ENCODE measurements around the gene WDR4.
A peak's percentile ranks its signal among the peaks of the same experiment; 100 is the strongest.
"Not testable (repeated sequence)": the region's sequence is repeated elsewhere in the genome, so short reads cannot be mapped to it uniquely, and the experiment has no call there.

Gene WDR4, protein sequence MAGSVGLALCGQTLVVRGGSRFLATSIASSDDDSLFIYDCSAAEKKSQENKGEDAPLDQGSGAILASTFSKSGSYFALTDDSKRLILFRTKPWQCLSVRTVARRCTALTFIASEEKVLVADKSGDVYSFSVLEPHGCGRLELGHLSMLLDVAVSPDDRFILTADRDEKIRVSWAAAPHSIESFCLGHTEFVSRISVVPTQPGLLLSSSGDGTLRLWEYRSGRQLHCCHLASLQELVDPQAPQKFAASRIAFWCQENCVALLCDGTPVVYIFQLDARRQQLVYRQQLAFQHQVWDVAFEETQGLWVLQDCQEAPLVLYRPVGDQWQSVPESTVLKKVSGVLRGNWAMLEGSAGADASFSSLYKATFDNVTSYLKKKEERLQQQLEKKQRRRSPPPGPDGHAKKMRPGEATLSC

DNA sequence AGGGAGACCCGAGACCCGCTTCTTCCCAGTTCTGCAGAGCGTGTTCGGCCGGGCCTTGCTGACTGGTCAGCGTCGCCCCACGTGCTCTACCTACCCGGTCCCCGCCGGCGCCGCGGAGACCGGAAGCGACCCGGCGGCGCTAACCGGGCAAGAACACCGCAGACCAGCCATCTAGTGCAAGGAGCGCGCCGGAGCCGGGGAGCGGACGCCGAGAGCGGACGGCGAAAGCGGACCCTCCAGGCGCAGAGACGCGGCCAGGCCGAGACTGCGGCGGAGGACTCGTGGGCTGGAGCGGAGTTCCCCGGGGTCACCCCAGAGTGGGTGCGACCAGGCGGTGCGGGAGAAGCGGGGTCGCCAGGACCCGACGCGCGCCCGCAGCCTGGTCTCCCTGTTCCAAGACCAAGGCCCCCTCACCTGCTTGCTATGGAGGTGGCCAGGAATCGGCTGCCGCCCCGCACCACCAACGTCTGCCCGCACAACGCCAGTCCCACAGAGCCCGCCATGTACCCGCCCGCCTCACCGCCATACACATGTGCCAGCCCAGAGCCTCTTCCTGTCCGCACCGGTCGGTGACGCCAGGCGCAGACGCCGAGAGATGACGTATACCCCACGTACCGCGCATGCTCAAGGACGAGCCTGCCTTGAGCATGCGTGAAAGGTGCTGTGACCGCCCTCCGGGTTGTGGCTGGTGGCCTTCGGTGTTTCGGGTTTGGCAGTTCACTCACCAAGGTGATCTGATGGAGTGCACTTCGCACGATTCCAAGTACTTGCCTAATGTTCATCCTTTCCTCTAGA, at the start of gene WDR4:
Gene WDR4 (minus strand): TSS at position 547 of the 795 bp plus-strand sequence. CDS start 44 bp downstream, at position 503.
- peak; percentile 79 to 98 (median 95) for DNase-seq

DNA sequence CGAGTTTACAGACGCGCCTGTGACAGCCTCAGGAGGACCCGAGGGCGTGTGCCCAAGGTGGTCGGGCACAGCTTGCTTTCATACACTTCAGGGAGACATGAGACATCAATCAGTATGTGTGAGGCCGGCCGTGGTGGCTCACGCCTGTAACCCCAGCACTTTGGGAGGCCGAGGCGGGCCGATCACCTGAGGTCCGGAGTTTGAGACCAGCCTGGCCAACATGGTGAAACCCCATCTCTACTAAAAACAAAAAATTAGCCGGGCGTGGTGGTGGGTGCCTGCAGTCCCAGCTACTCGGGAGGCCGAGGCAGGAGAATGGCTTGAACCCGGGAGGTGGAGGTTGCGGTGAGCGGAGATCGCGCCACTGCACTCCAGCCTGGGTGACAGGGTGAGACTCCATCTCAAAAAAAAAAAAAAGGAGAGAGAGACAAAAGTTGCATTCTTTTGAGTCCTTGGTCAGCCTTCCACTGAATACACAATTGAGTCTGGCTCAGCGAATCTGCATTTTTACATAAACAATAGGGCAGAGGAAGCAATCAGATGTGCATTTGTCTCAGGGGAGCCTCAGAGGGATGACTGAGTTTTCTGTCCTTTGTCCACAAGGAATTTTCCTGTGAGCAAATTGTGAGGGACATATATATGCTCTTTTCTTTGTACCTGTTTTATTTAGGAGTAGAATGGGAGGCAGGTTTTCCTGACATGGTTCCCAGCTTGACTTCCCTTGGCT, 48.3 kb upstream of the WDR4 start:
- DNase-seq, result not testable (repeated sequence)

DNA sequence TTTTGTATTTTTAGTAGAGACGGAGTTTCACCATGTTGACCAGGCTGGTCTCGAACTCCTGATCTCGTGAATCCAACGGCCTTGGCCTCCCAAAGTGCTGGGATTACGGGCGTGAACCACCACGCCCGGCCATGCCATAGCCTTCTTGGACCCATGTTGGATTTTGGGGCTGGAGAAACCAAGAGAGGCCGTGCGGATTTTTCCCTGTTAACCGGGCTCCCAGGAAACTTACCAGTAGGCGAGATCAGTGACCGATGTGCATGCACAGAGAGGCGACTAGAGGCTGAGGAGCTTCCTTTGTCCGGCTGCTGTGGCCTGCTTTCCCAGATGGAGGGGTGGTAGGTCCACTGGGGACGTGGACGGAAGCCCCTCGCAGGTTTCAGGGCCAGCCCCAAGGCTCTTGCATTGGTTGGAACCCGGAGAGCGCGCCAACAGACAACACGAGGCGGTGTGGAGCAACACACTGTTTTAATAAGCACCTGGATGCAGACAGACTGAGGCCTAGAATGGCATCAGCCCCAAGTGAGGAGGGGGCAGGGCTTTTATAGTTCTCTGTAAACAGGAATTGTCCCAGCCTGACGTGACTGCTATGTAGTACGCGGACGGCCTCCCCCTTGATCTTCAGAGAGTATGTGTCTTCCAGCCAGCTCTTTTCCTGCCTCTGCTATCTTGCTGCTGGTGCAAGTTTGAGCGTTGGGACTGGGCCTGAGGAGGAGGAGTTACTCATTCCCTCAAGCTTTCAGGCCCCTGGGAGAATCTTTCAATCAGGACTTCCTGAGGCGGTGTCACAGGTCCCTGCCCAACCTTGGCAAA, 46.0 kb upstream of the WDR4 start, which contains the start of gene ERVH48-1:
Gene ERVH48-1 (minus strand): TSS at position 517 of the 813 bp plus-strand sequence. CDS start 6,624 bp downstream, outside the sequence.
- DNase-seq, result no peak

DNA sequence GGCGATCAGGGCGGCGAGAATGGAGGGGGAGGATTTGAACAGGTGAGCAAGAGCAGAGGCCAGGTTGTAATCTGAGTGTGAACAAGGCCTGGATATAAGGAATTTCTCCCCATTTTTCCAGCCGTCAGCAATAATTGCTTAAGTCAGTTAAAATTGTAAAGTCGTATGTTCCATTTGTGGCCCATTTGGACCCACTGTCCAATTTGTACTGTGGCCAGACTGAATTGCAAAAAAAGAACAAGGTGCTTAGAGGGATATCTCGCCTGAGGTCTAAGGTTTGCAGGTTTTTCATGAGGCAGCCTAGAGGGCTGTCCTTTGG, 45.1 kb upstream of the WDR4 start:
- DNase-seq, result no peak

DNA sequence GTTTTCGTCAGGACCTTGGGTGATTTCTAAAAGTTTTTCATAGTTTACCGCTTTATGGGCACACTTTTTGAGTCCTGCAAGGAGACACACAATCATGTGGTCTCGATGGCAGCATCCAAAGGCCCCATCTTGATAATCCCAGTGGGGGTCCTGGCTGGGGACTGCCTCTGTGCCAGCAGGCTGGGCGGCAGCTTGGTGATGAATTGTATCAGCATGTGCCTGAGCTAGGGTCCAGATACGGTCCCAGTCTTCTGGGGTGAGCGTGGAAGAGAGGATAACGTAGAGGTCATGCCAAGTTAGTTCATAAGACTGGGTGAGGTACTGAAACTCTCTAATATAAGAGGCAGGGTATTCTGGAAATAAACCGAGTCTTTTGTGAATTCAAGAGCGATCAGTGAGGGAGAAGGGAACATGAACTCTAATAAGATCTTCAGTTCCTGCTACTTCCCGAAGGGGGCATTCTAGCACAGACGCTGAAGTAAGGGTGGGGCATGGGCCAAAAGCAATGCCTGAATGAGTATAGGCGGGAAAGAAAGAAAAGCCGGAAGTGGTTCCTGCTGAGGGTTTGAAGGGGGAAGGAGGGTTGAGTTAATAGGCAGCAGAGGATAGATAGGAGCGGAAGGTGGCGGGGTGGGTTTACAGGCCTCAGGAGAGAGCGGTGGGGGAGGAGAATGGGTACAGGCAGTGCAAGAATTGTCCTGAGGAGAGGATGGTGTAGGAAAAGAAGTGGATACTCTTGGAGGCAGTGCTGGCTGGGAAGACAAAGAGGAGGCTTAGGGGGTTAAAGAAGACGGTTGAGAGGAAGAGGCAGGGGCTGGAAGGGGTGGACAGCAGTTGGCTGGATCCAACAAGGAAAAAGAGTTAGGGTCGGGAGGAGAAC, 44.5 kb upstream of the WDR4 start:
- peak in 11 of 14 donors; percentile 19 to 66 (median 51) for DNase-seq

DNA sequence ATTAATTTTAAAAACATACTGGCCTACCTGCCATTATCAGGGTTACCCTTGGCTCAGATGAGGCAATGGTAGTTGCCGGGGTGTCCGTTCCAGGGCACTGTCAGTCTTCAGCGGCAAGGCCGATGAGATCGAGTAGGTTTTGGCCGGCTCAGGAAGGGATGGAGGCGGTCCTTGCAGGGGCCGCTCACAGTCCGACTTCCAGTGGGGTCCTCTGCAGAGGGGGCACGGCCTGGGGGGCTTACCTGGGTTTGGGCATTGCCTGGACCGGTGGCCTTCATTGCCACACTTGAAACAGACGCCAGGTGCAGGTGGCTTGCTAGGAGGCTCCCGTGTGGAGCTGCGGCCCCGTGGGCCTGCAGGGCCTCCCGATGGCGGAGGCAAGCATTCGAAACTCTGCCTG, 43.6 kb upstream of the WDR4 start:
- no peak for DNase-seq

DNA sequence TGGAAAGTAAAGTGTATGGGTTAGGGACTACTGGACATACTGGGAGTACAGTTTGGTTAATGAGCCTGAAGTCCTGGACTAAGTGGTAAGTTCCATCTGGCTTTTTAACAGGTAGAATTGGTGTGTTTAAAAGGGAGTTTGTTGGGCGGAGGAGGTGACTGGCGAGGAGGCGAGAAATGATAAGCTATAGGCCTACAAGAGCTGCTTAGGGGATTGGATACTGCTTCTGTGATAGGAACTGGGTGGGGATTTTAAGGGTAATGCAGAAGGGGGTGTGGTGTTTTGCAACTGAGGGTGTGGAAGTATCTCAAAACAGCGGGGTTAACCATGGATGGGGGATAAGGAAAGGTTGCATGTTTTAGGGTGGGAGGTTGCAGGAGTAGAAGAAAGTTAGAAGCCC, 42.6 kb upstream of the WDR4 start:
- DNase-seq, result no peak

DNA sequence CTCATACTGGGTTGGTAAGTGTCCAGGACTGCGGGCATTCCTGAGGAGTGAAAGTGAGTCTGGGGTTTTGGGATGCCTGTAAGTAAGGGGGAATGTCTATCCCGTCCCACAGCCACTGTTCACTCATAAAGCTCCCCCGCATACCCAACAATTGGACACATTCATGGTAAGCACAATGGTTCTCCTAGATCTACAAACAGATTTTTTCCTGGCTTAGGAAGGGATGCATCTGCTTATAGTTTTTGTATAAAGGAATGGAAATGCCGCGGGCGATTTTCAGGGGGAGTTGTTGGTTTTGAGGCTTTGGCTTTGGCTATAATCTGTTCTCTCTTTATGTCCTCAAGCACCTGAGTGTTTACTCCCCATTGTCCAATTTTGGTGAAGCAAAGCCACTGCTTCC, 39.0 kb upstream of the WDR4 start:
- no peak for DNase-seq

DNA sequence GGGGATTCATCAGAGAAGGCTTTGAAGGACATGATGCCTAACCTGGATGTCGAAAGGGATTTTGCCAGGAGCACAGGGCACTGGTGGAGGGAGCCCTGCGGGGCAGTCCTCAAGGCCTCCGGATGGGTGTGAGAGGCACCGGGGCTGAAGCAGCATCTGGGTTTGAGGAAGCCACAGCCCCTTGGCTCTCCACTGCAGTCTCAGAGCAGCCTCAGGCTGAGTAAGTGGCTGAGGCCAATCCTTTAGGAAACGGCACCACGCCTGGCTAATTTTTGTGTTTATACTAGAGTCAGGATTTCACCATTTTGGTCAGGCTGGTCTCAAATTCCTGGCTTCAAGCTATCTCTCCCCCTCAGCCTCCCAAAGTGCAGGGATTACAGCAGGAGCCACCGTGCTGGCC, 34.1 kb upstream of the WDR4 start:
- no peak for DNase-seq

DNA sequence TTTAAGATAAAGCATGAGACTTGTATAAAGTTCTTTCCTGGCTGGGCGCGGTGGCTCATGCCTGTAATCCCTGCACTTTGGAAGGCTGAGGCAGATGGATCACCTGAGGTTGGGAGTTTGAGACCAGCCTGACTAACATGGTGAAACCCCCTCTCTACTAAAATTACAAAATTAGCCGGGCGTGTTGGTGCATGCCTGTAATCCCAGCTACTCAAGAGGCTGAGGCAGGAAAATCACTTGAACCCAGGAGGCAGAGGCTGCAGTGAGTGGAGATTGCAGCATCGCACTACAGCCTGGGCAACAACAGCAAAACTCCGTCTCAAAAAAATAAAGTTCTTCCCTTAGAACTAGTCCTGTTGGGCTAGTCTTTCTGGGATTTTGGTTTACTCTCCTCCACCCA, 32.6 kb upstream of the WDR4 start:
- DNase-seq, result not testable (repeated sequence)

DNA sequence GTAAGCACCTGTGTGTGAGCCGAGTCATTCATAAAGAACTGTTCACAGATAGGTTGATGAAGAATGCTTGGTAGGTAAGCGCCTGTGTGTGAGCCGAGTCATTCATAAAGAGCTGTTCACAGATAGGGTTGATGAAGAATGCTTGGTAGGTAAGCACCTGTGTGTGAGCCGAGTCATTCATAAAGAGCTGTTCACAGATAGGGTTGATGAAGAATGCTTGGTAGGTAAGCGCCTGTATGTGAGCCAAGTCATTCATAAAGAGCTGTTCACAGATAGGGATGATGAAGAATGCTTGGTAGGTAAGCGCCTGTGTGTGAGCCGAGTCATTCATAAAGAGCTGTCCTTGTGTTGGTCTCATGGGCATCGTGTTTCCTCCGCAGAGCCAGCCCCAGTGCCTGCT, 29.1 kb upstream of the WDR4 start:
- DNase-seq, result not testable (repeated sequence)

DNA sequence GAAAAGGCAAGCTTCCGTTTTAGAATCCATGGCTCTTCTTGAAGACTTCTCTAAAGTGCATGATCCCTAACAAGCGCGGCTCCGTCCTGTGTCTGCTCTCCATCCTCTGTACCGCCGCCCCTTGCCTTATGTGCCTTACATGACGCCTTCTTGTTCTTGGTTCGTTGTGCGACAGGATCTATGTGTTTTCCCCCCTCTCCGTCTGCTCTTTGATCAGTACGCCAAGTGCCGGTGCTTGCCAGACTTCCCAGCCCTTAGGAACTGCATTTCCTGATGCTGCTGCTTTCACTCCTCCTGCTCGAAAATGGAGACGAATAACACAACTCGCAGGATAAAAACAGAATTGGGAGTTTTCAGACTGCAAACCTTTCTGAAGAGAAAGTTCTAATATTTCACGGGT, 26.9 kb upstream of the WDR4 start:
- DNase-seq, result no peak

DNA sequence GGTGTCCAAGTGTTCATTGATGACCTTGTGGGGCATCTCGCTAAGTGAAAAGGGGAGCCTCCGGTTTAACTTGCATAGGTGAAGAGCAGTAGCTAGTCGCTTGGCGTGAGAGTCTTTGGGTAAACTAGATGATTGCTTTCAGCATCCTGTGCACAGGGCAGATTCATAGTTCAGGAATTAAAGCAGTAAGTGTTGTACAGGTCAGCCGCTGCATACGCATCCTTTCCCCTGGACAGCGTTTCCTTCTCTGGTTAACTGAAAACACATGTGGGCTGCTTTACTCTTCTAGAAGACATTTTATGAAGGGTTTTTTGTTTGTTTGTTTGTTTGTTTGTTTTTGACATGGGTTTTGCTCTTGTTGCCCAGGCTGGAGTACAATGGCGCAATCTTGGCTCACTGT, 25.9 kb upstream of the WDR4 start:
- DNase-seq, result no peak

DNA sequence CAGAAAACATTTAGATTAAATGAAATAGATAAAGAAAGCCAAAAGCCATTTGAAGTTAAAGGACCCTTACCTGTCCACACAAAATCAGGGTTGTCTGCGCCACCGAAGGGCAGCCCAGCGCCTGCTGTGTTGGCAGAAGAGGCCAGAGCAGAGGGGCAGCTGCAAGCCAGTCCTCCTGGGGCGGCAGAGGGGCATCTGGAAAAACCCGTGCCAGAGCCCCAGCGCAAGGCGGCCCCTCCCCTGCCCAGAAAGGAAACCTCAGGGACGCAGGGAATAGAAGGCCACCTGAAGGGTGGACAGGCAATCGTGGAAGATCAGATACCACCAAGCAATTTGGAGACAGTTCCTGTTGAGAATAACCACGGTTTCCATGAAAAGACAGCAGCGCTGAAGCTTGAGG, 24.5 kb upstream of the WDR4 start:
- DNase-seq, result no peak

DNA sequence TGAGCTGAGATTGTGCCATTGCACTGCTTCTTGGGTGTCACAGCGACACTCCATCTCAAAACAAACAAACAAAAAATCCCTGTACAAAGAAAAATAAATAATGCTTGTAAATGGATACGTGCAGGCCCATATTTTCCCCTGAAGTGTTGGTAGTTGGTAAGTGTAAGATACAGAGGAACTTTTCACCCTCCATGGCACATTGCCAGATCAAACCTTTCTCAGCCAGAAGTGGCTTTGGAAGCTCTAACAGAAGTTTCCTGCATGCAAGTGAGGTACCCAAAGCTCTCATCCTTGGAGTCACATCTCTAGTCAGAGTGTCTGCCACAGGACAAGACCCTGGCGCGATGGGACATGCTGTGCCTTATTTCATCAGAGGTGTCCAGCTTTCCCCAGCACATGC, 21.1 kb upstream of the WDR4 start:
- no peak for DNase-seq

DNA sequence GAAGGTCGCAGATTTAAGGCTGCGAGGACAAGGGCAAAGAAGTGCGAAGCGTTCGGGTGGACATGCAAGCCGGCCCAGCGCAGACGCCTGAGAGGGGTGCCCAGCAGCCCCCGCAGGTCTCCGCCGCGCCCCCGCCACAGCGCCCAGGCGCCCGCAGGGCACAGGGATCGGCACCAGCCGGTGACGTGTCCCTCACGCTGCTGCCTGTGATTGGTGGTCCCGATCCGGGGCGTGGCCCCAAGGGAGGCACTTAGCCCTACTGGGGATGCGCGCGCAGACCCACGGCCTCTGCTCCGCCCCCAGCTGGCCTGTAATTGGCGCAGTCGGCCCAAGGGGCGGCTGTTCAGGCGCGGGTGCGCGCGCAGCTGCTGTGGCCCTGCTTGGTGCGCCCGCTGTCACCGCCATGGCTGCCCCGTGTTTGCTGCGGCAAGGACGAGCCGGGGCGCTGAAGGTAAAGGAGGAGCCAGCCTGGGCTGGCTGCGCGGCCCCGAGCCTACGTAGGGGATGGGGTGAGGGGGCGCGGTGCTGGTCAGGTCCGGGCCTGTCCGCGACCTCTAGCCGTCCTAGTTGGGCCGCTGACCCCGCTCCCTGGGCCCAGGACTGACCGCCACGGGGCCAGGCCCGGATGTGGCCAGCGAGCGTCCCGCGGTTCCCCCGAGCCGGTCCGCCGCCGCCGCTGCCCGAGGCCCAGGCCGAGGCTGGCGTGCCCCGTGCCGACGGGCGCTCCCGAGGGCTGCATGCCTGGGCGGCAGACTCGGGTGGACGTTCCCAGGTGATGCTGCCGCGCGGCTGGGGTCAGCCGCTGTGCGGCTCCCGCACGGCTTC, 13.8 kb upstream of the WDR4 start, which contains the start of gene NDUFV3:
Gene NDUFV3 (plus strand): TSS at position 379 of the 825 bp plus-strand sequence. CDS start 25 bp downstream, at position 404.
- peak; percentile 92 to 100 (median 98) for DNase-seq

DNA sequence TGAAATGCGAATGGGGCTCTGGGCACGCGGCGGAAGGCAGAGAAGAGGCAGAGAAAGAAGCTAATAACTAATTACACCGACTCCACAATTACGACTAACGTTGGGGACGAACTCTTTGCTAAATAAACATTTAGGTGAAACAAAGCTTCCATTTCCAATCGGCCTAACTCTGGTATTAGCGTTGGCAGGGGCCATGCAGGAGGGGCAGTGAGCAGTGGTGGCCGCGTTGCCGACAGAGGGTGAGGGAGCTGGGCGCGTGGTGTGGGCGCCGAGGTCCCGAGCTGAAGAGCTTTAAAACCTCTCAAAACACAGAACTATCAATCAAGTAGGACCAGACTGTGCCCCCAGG, 13.2 kb upstream of the WDR4 start:
- DNase-seq, result peak in 1 of 14 donors; percentile 29

DNA sequence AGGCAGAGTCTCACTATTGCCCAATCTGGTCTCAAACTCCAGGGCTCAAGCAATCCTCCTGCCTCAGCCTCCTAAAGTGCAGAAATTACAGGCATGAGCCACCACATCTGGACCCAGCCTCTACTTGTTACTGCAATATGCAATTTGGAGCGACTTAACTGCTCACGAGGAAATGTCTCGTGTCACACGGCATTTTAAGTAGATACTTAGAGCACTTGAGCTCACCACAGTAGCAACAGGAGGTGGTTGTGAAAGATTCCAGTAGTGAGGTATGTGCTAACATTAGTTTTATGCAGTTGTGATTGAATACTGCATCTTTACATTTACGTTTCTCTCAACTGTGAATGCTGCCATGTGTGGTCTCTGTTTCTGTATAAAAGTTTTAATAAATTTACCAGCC, 8.0 kb upstream of the WDR4 start:
- DNase-seq, result no peak

DNA sequence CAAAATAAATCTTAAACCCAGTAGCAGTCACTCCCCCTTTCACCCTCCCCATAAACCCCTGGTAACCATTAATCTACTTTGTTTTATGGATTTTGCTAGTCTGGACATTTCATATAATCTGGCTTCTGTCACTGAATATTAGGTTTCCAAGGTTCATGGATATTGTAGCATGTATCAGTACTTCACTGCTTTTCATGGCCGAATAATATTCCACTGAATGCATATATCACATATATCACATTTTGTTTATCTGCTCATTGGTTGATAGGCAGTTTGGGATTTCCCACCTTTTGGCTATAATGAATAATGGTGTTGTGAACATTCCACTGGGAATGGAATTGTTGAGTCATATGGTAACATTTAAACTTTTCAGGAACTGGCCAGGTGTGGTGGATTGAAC, 4.6 kb upstream of the WDR4 start:
- DNase-seq, result no peak

DNA sequence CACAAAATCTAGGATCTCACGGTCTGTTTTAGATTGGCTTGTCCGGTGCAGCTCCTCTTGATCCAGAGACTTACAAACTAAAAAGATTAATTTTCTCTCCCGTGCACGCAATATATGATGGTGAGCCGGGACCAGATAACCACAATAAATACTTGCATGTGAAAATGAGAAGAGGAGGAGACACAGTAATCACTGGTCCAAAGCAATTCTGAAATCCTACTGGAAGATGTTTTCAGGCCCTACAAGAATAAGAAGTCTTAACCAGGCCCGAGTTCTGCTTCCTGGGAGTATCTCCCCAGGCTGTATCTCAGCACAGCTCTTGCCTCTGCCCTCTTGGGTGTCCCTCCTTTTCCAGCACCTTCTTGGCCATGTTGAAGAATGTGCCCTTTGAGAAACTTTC, 1.0 kb upstream of the WDR4 start:
- no peak for DNase-seq
